Hindlimb muscle (tissue), 1 donor: ENCODE results near the gene ARPC2. TPM values are rescaled to one million over a fixed set of nuclear protein-coding genes. Genes with fewer than 3 reads are reported as not detected.
"Not testable (repeated sequence)": the region's sequence is repeated elsewhere in the genome, so short reads cannot be mapped to it uniquely, and the experiment has no call there.

Experiments used
- DNase-seq: peaks from one replicate; pipeline ENCODE4 v3.0.0-alpha.2; 2013
- polyA plus RNA-seq: library from polyadenylated mRNA; unstranded; fragments of 120-200 nt; gene quantifications from one replicate; pipeline ENCODE4 v1.2.1, GENCODE V29; 2013; ENCODE audit not compliant: insufficient read length

The ARPC2 gene
- polyA plus RNA-seq, 1 donor: 212 TPM

- DNase-seq: no peak
These were observed 55.0 kb downstream of the ARPC2 start for GRCh38 chr2:218271865-218272530.

DNA sequence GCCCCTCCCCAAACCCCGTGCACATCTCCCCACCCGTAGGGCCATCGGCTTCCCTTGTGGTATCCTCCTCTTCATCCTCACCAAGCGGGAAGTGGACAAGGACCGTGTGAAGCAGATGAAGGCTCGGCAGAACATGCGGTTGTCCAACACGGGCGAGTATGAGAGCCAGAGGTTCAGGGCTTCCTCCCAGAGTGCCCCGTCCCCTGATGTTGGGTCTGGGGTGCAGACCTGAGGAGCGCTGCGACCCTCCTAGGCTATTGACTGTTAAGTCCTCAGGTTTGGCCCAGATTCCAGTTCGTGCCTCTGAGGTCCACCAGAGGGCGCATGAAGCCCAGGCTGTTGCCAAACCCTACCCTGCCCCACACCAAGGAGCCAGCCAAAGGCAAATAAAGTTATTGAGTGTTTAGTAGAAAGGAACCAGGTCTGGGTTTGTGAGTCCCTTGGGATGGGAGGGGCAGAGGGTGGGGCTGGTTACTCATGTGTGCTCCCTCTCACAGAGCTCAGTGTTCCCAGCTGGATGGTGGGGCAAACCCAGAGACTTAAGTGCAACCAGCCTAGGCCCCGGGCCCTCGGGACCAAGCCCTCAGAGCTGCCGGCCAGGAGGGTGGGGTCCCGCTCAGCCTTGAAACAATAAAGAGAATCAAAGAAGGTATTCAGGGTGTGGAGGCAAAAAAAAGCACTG lies 55.7 kb downstream of the ARPC2 start:
- DNase-seq: peak; percentile 73

GRCh38 chr2:218273214-218273907 lies 56.4 kb downstream of the ARPC2 start:
- DNase-seq: not testable (repeated sequence)

GRCh38 chr2:218273908-218274249 lies 56.9 kb downstream of the ARPC2 start:
- no peak for DNase-seq

DNA sequence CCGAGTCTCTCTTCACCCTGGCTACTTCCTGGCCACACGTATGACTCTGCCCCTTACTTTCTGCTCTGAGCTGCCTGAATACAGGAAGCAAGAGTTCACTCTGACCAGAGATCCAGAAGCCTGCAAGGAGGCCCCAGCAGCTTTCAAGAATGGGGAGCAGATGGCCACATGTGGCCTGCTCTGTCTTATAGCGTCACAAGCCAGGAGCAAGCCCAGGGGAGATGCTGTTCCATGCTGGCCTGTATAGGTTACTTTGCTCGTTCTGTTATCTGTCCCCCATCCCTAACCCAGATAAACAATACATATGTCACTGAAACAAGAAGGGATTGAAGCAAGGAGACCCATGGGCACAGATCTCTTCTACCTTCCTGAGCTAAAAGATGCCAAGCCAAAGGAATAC lies 57.6 kb downstream of the ARPC2 start:
- DNase-seq: no peak

- no peak for DNase-seq
These were observed 58.5 kb downstream of the ARPC2 start for GRCh38 chr2:218275371-218276072.

DNA sequence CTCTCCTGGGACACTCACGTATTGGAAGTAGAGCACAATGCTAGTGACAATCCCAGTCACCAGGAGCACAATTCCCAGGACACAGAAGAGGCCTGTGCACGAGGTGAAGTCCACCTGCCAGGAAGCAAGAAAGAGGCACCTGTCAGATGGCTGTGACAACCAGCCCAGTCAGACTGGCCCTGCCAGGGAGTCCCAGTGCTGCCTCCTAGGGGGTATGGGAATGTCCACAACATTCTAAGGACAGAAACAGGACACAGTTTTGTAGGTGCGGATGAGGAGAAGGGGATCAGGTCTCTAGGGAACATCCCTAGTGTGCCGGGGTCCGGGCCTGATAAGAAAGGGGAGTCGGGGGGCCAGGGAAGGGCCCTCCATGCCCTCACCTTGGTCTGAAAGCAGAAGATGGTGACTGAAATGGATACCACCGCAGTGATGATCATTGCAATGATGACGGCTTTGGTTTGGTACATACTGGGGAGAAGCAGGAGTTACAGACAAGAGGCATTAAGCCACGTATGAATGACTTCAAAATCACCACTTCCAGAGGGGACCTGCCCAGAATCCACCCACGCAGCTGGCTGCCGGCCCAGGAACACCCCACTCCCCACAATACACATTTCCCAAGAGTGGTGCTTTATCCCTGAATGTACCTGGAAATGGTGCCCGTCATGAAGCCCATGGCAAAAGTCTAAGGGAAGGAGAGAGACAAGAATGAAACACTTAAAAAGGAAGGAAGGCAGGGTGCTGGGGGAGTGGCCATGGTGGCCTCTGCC lies 60.2 kb downstream of the ARPC2 start:
- no peak for DNase-seq

- DNase-seq: no peak
These were observed 60.9 kb downstream of the ARPC2 start for GRCh38 chr2:218277921-218278320.

DNA sequence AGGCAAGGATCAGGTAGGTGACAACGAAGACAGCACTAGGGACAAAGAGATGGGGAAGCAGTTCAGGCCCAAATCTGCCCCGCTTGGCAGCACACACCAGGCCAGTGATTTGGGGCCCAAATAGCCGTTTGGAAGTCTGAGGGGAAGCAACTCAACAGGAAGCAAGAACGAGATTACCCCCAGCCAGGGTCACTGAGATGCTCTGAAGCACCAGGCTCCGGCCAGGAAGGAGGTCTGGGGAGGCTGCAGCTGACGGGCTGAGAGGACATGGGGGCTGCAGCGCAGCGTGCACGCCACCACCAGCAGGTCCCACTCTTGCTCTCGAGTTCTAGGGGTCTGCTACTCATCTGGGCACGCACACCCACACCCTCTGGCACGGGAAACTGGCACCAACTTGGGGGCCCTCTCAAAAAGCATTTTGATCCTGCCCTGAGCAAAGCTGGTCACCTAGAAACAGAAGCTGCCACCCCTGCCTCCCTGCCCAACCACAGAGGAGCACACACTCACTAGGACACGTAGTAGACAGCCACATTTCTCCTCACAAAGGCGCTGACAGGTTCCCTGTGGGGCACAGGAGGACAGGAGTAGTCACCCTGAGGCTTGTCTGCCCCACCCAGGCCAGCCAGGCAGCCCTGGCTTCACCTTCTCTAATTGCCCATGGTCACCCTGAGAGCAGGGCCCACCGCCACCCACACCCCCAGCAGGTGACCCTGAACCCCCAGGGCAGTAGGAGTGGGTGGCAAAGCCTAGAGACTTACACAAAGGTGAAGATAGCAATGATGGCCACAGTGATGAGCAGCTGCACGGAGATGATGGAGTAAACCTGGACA lies 61.8 kb downstream of the ARPC2 start:
- no peak for DNase-seq

GRCh38 chr2:218280260-218280870 lies 63.4 kb downstream of the ARPC2 start:
- DNase-seq: no peak

- no peak for DNase-seq
These were observed 64.5 kb downstream of the ARPC2 start for GRCh38 chr2:218281449-218281848.

DNA sequence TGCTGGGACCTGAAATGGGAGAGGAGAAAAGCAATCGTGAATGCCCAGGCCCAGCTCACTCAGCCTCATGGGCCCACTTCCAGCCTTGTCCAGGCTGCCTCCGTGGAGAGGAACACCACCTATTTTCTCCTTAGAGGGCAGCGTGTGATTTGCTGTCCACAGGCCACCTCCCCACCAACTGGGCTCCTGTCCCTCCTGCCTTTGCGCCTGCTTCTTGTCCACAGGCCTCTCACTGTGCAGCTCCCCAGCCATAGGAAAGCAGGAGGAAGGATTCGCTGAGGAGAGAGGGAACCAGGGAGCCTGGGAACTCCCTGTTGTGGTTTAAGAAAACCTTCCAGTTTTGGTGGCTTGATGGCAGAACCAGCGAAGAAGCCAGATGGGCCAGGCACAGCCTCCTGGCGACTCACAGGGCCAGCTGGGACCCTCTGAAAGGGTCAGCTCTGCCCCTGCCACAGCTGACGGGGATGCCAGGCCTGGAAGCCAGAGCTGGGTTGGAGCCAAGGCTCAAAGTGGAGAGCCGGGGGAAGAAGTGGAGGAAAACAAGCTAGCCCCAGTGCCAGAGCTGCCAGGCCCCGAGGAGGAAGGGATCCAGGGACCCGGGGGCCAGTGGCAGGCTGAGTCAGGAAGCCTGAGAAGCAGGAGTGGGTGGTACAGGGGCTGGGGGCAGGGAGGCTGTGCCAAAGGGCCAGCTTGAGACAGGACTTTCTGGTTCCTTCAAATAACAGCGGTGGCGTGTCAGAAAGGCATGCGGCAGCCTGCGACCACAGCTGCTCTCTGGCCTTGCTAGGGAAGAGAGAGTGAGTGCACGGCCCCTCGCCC lies 65.4 kb downstream of the ARPC2 start:
- no peak for DNase-seq

- no peak for DNase-seq
These were observed 67.3 kb downstream of the ARPC2 start for GRCh38 chr2:218284106-218284811.

- DNase-seq: no peak
These were observed 68.6 kb downstream of the ARPC2 start for GRCh38 chr2:218285604-218286003.

GRCh38 chr2:218286570-218287459 lies 69.8 kb downstream of the ARPC2 start:
- peak; percentile 94 for DNase-seq

- no peak for DNase-seq
These were observed 72.8 kb downstream of the ARPC2 start for GRCh38 chr2:218289639-218290315.
